Liver (tissue), 9 donors: ENCODE results near the gene VSIG10. TPM values are rescaled to one million over a fixed set of nuclear protein-coding genes. Genes with fewer than 3 reads are reported as not detected.

Source experiments
- DNase-seq: peaks from one replicate; pipeline ENCODE4 v3.0.0-alpha.2; 2017; ENCODE audit warnings: low spot score
- H3K27ac ChIP-seq, 2 donors: one replicate each; pipeline ENCODE4 v1.7.0; 2013; ENCODE audit warnings: inconsistent platforms in 2 of 2, low read length in 2 of 2, control low read depth in 1 of 2, low read depth in 1 of 2, mild to moderate bottlenecking in 1 of 2
- H3K27me3 ChIP-seq, 4 donors: one replicate each; pipeline versions ENCODE4 v1.6.1 to v1.7.0; 2013; ENCODE audit warnings: low read length in 3 of 4, inconsistent platforms in 1 of 4, mild to moderate bottlenecking in 1 of 4, moderate library complexity in 1 of 4; ENCODE audit not compliant: control insufficient read depth in 4 of 4, insufficient read depth in 4 of 4
- H3K36me3 ChIP-seq, 4 donors: one replicate each; pipeline versions ENCODE4 v1.6.1 to v1.7.0; 2013; ENCODE audit warnings: low read length in 3 of 4, mild to moderate bottlenecking in 3 of 4, low read depth in 1 of 4, moderate library complexity in 1 of 4; ENCODE audit not compliant: control insufficient read depth in 4 of 4, insufficient read depth in 3 of 4
- H3K4me1 ChIP-seq, 4 donors: one replicate each; pipeline versions ENCODE4 v1.6.1 to v1.7.0; 2013; ENCODE audit warnings: low read length in 3 of 4, mild to moderate bottlenecking in 3 of 4, moderate library complexity in 1 of 4; ENCODE audit not compliant: control insufficient read depth in 4 of 4, insufficient read depth in 4 of 4
- H3K4me3 ChIP-seq, 3 donors: one replicate each; pipeline versions ENCODE4 v1.6.1 to v1.7.0; 2013; ENCODE audit warnings: low read length in 3 of 3, control low read depth in 1 of 3, low read depth in 1 of 3, mild to moderate bottlenecking in 1 of 3
- H3K9ac ChIP-seq, 2 donors: one replicate each; pipeline ENCODE4 v1.7.0; 2013; ENCODE audit warnings: low read length in 2 of 2, mild to moderate bottlenecking in 2 of 2, moderate library complexity in 2 of 2, control low read depth in 1 of 2, low read depth in 1 of 2
- H3K9me3 ChIP-seq, 4 donors: one replicate each; pipeline versions ENCODE4 v1.6.1 to v1.7.0; 2013; ENCODE audit warnings: low read length in 3 of 4; ENCODE audit not compliant: control insufficient read depth in 4 of 4
- ATF3 ChIP-seq: IDR thresholded peaks from 2 replicates; pipeline ENCODE4 v1.6.1; 2016; ENCODE audit warnings: antibody characterized with exemption
- EGR1 ChIP-seq, 2 donors: IDR thresholded peaks; 2 replicates each; pipeline ENCODE4 v1.6.1; 2016 to 2018; ENCODE audit warnings: antibody characterized with exemption in 2 of 2, low read depth in 2 of 2
- FOXA1 ChIP-seq: IDR thresholded peaks from 2 replicates; pipeline ENCODE4 v1.6.1; 2016; ENCODE audit warnings: antibody characterized with exemption
- FOXA2 ChIP-seq: IDR thresholded peaks from 2 replicates; pipeline ENCODE4 v1.6.1; 2016; ENCODE audit warnings: antibody characterized with exemption
- GABPA ChIP-seq, 2 donors: IDR thresholded peaks in 1 of 2; conservative IDR thresholded peaks in 1 of 2; 2 replicates each; pipeline ENCODE4 v1.6.1; 2016; ENCODE audit warnings: antibody characterized with exemption in 2 of 2, mild to moderate bottlenecking in 1 of 2, moderate library complexity in 1 of 2
- HNF4A ChIP-seq, 2 donors: conservative IDR thresholded peaks; 2 replicates each; pipeline ENCODE4 v1.6.1; 2016; ENCODE audit warnings: antibody characterized with exemption in 2 of 2, mild to moderate bottlenecking in 2 of 2
- HNF4G ChIP-seq: IDR thresholded peaks from 2 replicates; pipeline ENCODE4 v1.6.1; 2016; ENCODE audit warnings: antibody characterized with exemption
- JUND ChIP-seq, 2 donors: IDR thresholded peaks; 2 replicates each; pipeline ENCODE4 v1.6.1; 2016; ENCODE audit warnings: antibody characterized with exemption in 2 of 2
- MAX ChIP-seq: IDR thresholded peaks from 2 replicates; pipeline ENCODE4 v1.6.1; 2016; ENCODE audit warnings: antibody characterized with exemption
- NR2F2 ChIP-seq: IDR thresholded peaks from 2 replicates; pipeline ENCODE4 v1.6.1; 2016; ENCODE audit warnings: antibody characterized with exemption
- RAD21 ChIP-seq, 2 donors: IDR thresholded peaks; 2 replicates each; pipeline ENCODE4 v1.6.1; 2016; ENCODE audit warnings: antibody characterized with exemption in 2 of 2, mild to moderate bottlenecking in 2 of 2
- REST ChIP-seq: IDR thresholded peaks from 2 replicates; pipeline ENCODE4 v1.6.1; 2016; ENCODE audit warnings: antibody characterized with exemption, mild to moderate bottlenecking
- RXRA ChIP-seq, 2 donors: IDR thresholded peaks; 2 replicates each; pipeline ENCODE4 v1.6.1; 2017 to 2018; ENCODE audit warnings: antibody characterized with exemption in 2 of 2, mild to moderate bottlenecking in 1 of 2
- SP1 ChIP-seq: IDR thresholded peaks from 2 replicates; pipeline ENCODE4 v1.6.1; 2018; ENCODE audit warnings: antibody characterized with exemption, mild to moderate bottlenecking
- TAF1 ChIP-seq: conservative IDR thresholded peaks from 2 replicates; pipeline ENCODE4 v1.6.1; 2016; ENCODE audit warnings: antibody characterized with exemption, mild to moderate bottlenecking
- YY1 ChIP-seq: IDR thresholded peaks from 2 replicates; pipeline ENCODE4 v1.6.1; 2016; ENCODE audit warnings: antibody characterized with exemption, mild to moderate bottlenecking
- ZBTB33 ChIP-seq: IDR thresholded peaks from 2 replicates; pipeline ENCODE4 v1.6.1; 2016; ENCODE audit warnings: antibody characterized with exemption
- WGBS: extraction: QIAGEN DNeasy Blood & Tissue Kit; methylation state at CpG from one replicate; pipeline ENCODE4 v1.1.7; 2013; 5-methylcytosine and 5-hydroxymethylcytosine counted together
- polyA plus RNA-seq, 2 donors: library from polyadenylated mRNA; stranded (reverse) in 1 of 2; unstranded in 1 of 2; fragments of 200-250 nt in 1 of 2; fragments of >200 nt in 1 of 2; fragmentation: Nextera tagmentation in 1 of 2; extraction: Ambion mirVana in 1 of 2; gene quantifications; one replicate each; pipeline versions ENCODE4 v1.2.1 to v1.2.3, GENCODE V29; 2013 to 2015
- total RNA-seq, 2 donors: library from RNA; depleted of rRNA; stranded (reverse); fragments of >200 nt; gene quantifications; one replicate each; pipeline ENCODE4 v1.2.3, GENCODE V29; 2014
- donor health status: healthy.
- donor health status: healthy.
- donor health status: healthy.
- donor health status: healthy.
- donor health status: healthy.

The VSIG10 gene
- total and polyA plus RNA-seq, 4 donors = 9.8 to 16.4 (median 11.7) TPM

- no peaks in the 10 kb centered on the region for H3K27me3 ChIP-seq
- WGBS = 95% methylated on average over 13 of the region's 13 CpGs
- H3K9ac ChIP-seq = no peak overlapping the region
- peaks cover 7 to 42% (median 20%) of the 10 kb centered on the region in 4 donors for H3K4me1 ChIP-seq
- no peak overlapping the region for H3K4me3 ChIP-seq
- H3K36me3 ChIP-seq = peaks cover 13 to 51% (median 37%) of the 10 kb centered on the region in 4 donors
- H3K9me3 ChIP-seq = no peaks in the 10 kb centered on the region
- no peak for DNase-seq
- no peak overlapping the region for H3K27ac ChIP-seq
- no peak for TF ChIP-seq RXRA (IDR thresholded peaks at IDR 0.05)
- no peak for TF ChIP-seq HNF4A (conservative IDR thresholded peaks at IDR 0.05)
- TF ChIP-seq EGR1 (IDR thresholded peaks at IDR 0.05; ENCODE audit: low read depth in 2 of 2) = no peak
- no peak for TF ChIP-seq HNF4G
- no peak for TF ChIP-seq TAF1
- no peak for TF ChIP-seq NR2F2
- TF ChIP-seq MAX = no peak
- no peak for TF ChIP-seq SP1
- TF ChIP-seq GABPA (IDR thresholded peaks at IDR 0.05 in 1 of 2, conservative IDR thresholded peaks at IDR 0.05 in 1 of 2) = no peak
- TF ChIP-seq FOXA2 = no peak
- TF ChIP-seq JUND (IDR thresholded peaks at IDR 0.05) = no peak
- no peak for TF ChIP-seq YY1
Observed at GRCh38 chr12:118144499-118144898, 40.7 kb upstream of the VSIG10 start.

- TF ChIP-seq ZBTB33 (no peak), MAX (no peak), NR2F2 (no peak), EGR1 (IDR thresholded peaks at IDR 0.05; ENCODE audit: low read depth in 2 of 2) (no peak), ATF3 (no peak), YY1 (no peak), RXRA (IDR thresholded peaks at IDR 0.05) (no peak)
- Histone ChIP-seq H3K27ac (no peak overlapping the region), H3K9me3 (no peaks in the 10 kb centered on the region), H3K9ac (no peak overlapping the region), H3K4me1 (peaks cover 7 to 55% (median 36%) of the 10 kb centered on the region in 4 donors), H3K27me3 (no peaks in the 10 kb centered on the region), H3K36me3 (peaks cover 12 to 45% (median 36%) of the 10 kb centered on the region in 4 donors), H3K4me3 (no peak overlapping the region)
- no peak for DNase-seq
- WGBS = 97% methylated on average over 8 of the region's 8 CpGs
Observed at GRCh38 chr12:118140825-118141224, 37.0 kb upstream of the VSIG10 start.

GRCh38 chr12:118137148-118137678, 33.4 kb upstream of the VSIG10 start:
- WGBS = 31% methylated on average over 10 of the region's 10 CpGs
- Histone ChIP-seq H3K9me3 (no peaks in the 10 kb centered on the region), H3K4me3 (peak overlapping the region; percentile 73 to 96 (median 81)), H3K9ac (peak overlapping the region; percentile 87 to 95), H3K4me1 (peaks cover 4 to 45% (median 31%) of the 10 kb centered on the region in 4 donors), H3K36me3 (peaks cover 5 to 23% (median 19%) of the 10 kb centered on the region in 4 donors), H3K27ac (peak overlapping the region; percentile 90 to 96), H3K27me3 (no peaks in the 10 kb centered on the region)
- no peak for DNase-seq
- TF ChIP-seq EGR1 (IDR thresholded peaks at IDR 0.05; ENCODE audit: low read depth in 2 of 2) (no peak), FOXA2 (no peak), HNF4A (conservative IDR thresholded peaks at IDR 0.05) (no peak), JUND (IDR thresholded peaks at IDR 0.05) (no peak), GABPA (IDR thresholded peaks at IDR 0.05 in 1 of 2, conservative IDR thresholded peaks at IDR 0.05 in 1 of 2) (no peak), HNF4G (no peak), ZBTB33 (no peak), YY1 (no peak), FOXA1 (no peak), RXRA (IDR thresholded peaks at IDR 0.05) (no peak), TAF1 (no peak), MAX (no peak), SP1 (no peak), REST (no peak), NR2F2 (no peak), RAD21 (IDR thresholded peaks at IDR 0.05) (no peak)
